ENCODE data around the gene SYNGR2. TPM values are rescaled to one million over a fixed set of nuclear protein-coding genes. Genes with fewer than 3 reads are reported as not detected.

The SYNGR2 gene
- total and polyA plus RNA-seq, 9 of the 15 experiments (the other 6 are each of a cell fraction or from before 2014, with no cell fraction given): 1.4 to 173 (median 87.8) TPM

GRCh38 chr17:78144147-78144719 lies 24.1 kb upstream of the SYNGR2 start (continued):
- no peak for TF ChIP-seq HCFC1 (IDR thresholded peaks at IDR 0.05; ENCODE audit: low read depth, low read length)
- TF ChIP-seq CXXC5 (CRISPR knock-in tag; IDR thresholded peaks at IDR 0.05): peak; percentile 53; the same call in 1 of the 2 replicates
- no peak for TF ChIP-seq JUNB (CRISPR knock-in tag; conservative IDR thresholded peaks at IDR 0.05)
- 0 out of 2 replicates have a peak, but pooled peaks have one; percentile 4 for TF ChIP-seq JUND (IDR thresholded peaks at IDR 0.05; ENCODE audit: borderline replicate concordance, low read depth, low read length)
- peak; percentile 49; the same call in 1 of the 3 replicates for TF ChIP-seq JUND (tag; IDR thresholded peaks at IDR 0.05; ENCODE audit: borderline replicate concordance, low read depth, low read length)
- TF ChIP-seq PHF8 (IDR thresholded peaks at IDR 0.05; ENCODE audit: borderline replicate concordance, low read length): 0 out of 2 replicates have a peak, but pooled peaks have one; percentile 14
- TF ChIP-seq NFIC (IDR thresholded peaks at IDR 0.05): peak; percentile 95
- TF ChIP-seq ZNF197 (CRISPR knock-in tag; IDR thresholded peaks at IDR 0.05; ENCODE audit: low read depth): no peak
- TF ChIP-seq CREBBP (IDR thresholded peaks at IDR 0.05; ENCODE audit: low read depth, low read length): no peak
- TF ChIP-seq LARP7 (IDR thresholded peaks at IDR 0.05): no peak
- no peak for TF ChIP-seq EGR1 (conservative IDR thresholded peaks at IDR 0.05)
- TF ChIP-seq OTX1 (CRISPR knock-in tag; IDR thresholded peaks at IDR 0.05): no peak
- TF ChIP-seq AFF1 (IDR thresholded peaks at IDR 0.05; ENCODE audit: low read depth in 1 of 2, partially characterized antibody in 2 of 2): no peak
- TF ChIP-seq ZZZ3 (IDR thresholded peaks at IDR 0.05): no peak
- no peak for TF ChIP-seq ID3 (CRISPR knock-in tag; IDR thresholded peaks at IDR 0.05)
- TF ChIP-seq ID3 (tag; IDR thresholded peaks at IDR 0.05): no peak
- TF ChIP-seq YBX1 (IDR thresholded peaks at IDR 0.05): no peak
- no peak for TF ChIP-seq NR2C2 (CRISPR knock-in tag; IDR thresholded peaks at IDR 0.05)
- TF ChIP-seq NR2C2 (tag; IDR thresholded peaks at IDR 0.05): peak; percentile 85
- no peak for TF ChIP-seq KLF1 (tag; IDR thresholded peaks at IDR 0.05)
- no peak for TF ChIP-seq ZEB2 (IDR thresholded peaks at IDR 0.05)
- TF ChIP-seq SMC3 (conservative IDR thresholded peaks at IDR 0.05; ENCODE audit: insufficient read depth, low read depth, low read length): no peak
- TF ChIP-seq USF1 (CRISPR knock-in tag; IDR thresholded peaks at IDR 0.05): peak; percentile 52
- TF ChIP-seq ZNF253 (CRISPR knock-in tag; conservative IDR thresholded peaks at IDR 0.05): no peak
- 0 out of 2 replicates have a peak, but pooled peaks have one; percentile 32 for TF ChIP-seq MTA3 (IDR thresholded peaks at IDR 0.05; ENCODE audit: borderline replicate concordance)
- TF ChIP-seq RBBP5 (IDR thresholded peaks at IDR 0.05; ENCODE audit: borderline replicate concordance, insufficient read depth, low read length, poor library complexity, severe bottlenecking): peak; percentile 68
- TF ChIP-seq ZNF134 (CRISPR knock-in tag; conservative IDR thresholded peaks at IDR 0.05): 0 out of 2 replicates have a peak, but pooled peaks have one; percentile 16

Measured in K562 (cell line).